ENCODE measurements around the gene CTSE. TPM values are rescaled to one million over a fixed set of nuclear protein-coding genes. Genes with fewer than 3 reads are reported as not detected.

Gene CTSE
- polyA plus RNA-seq, 2 of the 4 experiments (the other 2 are of a cell fraction): not detected

- DNase-seq (ENCODE audit: low read depth in 1 of 2, low spot score in 1 of 2) (no peak), ATAC-seq (no peak), FAIRE-seq (no peak)
- no peak overlapping the region for H3K4me2 ChIP-seq
- H3K4me1 ChIP-seq: peaks cover 3% of the 10 kb centered on the region; the same call in 1 of the 3 replicates
- no peak overlapping the region for H3K4me3 ChIP-seq
- ChIA-PET POLR2A (no interaction called here), CTCF (interaction anchor here (0.7 to 6.7 kb wide), 37 partner anchors 8 to 370 kb away, joined by 3 to 67 read pairs (median 5); partner anchors contain the start of gene RAB7B)
- no peak for TF ChIP-seq FOSB (CRISPR knock-in tag; IDR thresholded peaks at IDR 0.05)
- TF ChIP-seq HMGXB4 (CRISPR knock-in tag; IDR thresholded peaks at IDR 0.05; ENCODE audit: borderline replicate concordance): no peak
- TF ChIP-seq EHMT2 (IDR thresholded peaks at IDR 0.05; ENCODE audit: low read depth): no peak
- TF ChIP-seq NPAS2 (CRISPR knock-in tag; IDR thresholded peaks at IDR 0.05; ENCODE audit: borderline replicate concordance): no peak
- no peak for TF ChIP-seq CEBPB (IDR thresholded peaks at IDR 0.05)
- no peak for TF ChIP-seq MAZ (IDR thresholded peaks at IDR 0.05; ENCODE audit: borderline replicate concordance, low read depth, low read length)
- no peak for TF ChIP-seq PHF8 (IDR thresholded peaks at IDR 0.05; ENCODE audit: borderline replicate concordance, low read depth)
- no peak for TF ChIP-seq HDAC2 (IDR thresholded peaks at IDR 0.05)
- TF ChIP-seq RARB (CRISPR knock-in tag; IDR thresholded peaks at IDR 0.05): no peak
- TF ChIP-seq RCOR1 (IDR thresholded peaks at IDR 0.05; ENCODE audit: low read depth, low read length): no peak
- TF ChIP-seq MAFK (IDR thresholded peaks at IDR 0.05; ENCODE audit: partially characterized antibody): no peak
- TF ChIP-seq TFCP2L1 (CRISPR knock-in tag; IDR thresholded peaks at IDR 0.05): no peak
- no peak for TF ChIP-seq E2F6 (IDR thresholded peaks at IDR 0.05; ENCODE audit: borderline replicate concordance, low read depth)
- TF ChIP-seq USF2 (IDR thresholded peaks at IDR 0.05): no peak
- TF ChIP-seq FOXS1 (CRISPR knock-in tag; IDR thresholded peaks at IDR 0.05): no peak
- H3K27ac ChIP-seq: no peak overlapping the region
- H3K9me3 ChIP-seq: peaks cover 3% of the 10 kb centered on the region; the same call in 1 of the 3 replicates
- WGBS (ENCODE audit: missing lambda C conversion rate): 40% methylated on average over 4 of the region's 4 CpGs
Observed at GRCh38 chr1:206030191-206030590, 6.5 kb upstream of the CTSE start.

GRCh38 chr1:206029484-206029883, 5.8 kb upstream of the CTSE start:
- no peak for DNase-seq (ENCODE audit: low read depth in 1 of 2, low spot score in 1 of 2)
- H3K4me2 ChIP-seq: no peak overlapping the region
- H3K9me3 ChIP-seq: peaks cover 3% of the 10 kb centered on the region; the same call in 1 of the 3 replicates
- CTCF ChIA-PET: interaction anchor here (0.9 to 6.7 kb wide), 17 partner anchors 8 to 370 kb away, joined by 3 to 67 read pairs (median 6); partner anchors contain the start of gene RAB7B
- no peak overlapping the region for H3K4me3 ChIP-seq
- TF ChIP-seq E2F6 (IDR thresholded peaks at IDR 0.05; ENCODE audit: borderline replicate concordance, low read depth): no peak
- peak; percentile 43 for TF ChIP-seq MAFK (IDR thresholded peaks at IDR 0.05; ENCODE audit: partially characterized antibody)
- TF ChIP-seq REST (IDR thresholded peaks at IDR 0.05): no peak
- TF ChIP-seq SMC3 (IDR thresholded peaks at IDR 0.05): no peak
- no peak for TF ChIP-seq BCL3 (IDR thresholded peaks at IDR 0.05)
- WGBS (ENCODE audit: missing lambda C conversion rate): 14% methylated on average over 4 of the region's 4 CpGs
- POLR2A ChIA-PET: no interaction called here
- FAIRE-seq: no peak
- no peak for ATAC-seq
- H3K4me1 ChIP-seq: peaks cover 3% of the 10 kb centered on the region; the same call in 1 of the 3 replicates
- no peak overlapping the region for H3K27ac ChIP-seq
